Skin epidermis (tissue), 12 donors: ENCODE measurements around the gene PPM1H.

Source experiments
- H3K27ac ChIP-seq, 21 experiments: fragments of 200-600 bp; sonication (generic) in 11 of 21; one replicate each; pipeline ENCODE4 v1.5.0; 2020; ENCODE audit warnings: mild to moderate bottlenecking in 3 of 21, inconsistent platforms in 2 of 21, moderate library complexity in 2 of 21
- H3K4me3 ChIP-seq, 7 experiments: fragments of 200-600 bp; sonication (generic) in 2 of 7; one replicate each; pipeline ENCODE4 v1.5.0; 2020; ENCODE audit warnings: inconsistent platforms in 2 of 7, mild to moderate bottlenecking in 2 of 7, moderate library complexity in 1 of 7

Gene PPM1H

DNA sequence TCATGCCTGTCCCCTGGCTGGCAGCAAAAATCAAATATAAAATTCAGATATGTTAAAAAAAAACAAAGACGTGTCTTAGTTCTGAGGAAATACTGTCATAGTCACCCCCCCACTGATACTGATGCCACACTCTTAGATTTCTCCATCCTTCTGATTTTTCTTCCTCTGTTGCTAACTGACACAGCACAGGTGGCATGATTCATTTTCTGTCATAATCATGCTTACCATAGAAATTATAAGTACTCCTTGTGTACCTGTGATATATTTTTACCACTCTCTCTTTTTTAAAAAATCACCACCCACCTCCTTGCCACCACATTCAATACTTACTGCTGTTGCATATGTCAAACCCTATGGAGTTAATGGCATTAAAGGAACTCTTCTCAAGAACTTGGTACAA is 209.2 kb downstream of the PPM1H start:
- Histone ChIP-seq H3K4me3 (no peak overlapping the region), H3K27ac (peak overlapping the region in 2 of 21 experiments; percentile 64 to 80)

GRCh38 chr12:62724947-62725451 is 210.0 kb downstream of the PPM1H start:
- Histone ChIP-seq H3K4me3 (no peak overlapping the region), H3K27ac (peak overlapping the region in 9 of 21 experiments; percentile 9 to 80 (median 64))

DNA sequence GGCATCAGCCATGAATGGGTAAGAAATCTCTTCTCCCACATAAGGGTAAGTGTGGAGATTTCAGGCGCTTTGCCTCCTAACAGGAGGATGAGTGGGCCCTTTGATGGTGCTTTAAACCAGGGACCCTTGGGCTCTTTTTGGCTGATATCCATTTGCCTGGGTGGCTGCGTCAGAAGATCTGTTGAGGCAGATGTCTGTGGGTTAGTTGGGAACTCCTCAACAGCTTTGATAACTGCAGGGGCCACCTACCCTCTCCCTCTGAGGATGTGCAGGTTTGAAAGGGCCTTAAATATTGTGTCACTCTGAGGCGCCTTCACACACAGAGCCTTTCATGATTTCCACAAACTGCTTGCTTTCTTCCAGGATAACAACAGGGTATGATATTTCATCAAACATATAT is 210.7 kb downstream of the PPM1H start:
- H3K27ac ChIP-seq = peak overlapping the region in 20 of 21 experiments; percentile 12 to 80 (median 59)

DNA sequence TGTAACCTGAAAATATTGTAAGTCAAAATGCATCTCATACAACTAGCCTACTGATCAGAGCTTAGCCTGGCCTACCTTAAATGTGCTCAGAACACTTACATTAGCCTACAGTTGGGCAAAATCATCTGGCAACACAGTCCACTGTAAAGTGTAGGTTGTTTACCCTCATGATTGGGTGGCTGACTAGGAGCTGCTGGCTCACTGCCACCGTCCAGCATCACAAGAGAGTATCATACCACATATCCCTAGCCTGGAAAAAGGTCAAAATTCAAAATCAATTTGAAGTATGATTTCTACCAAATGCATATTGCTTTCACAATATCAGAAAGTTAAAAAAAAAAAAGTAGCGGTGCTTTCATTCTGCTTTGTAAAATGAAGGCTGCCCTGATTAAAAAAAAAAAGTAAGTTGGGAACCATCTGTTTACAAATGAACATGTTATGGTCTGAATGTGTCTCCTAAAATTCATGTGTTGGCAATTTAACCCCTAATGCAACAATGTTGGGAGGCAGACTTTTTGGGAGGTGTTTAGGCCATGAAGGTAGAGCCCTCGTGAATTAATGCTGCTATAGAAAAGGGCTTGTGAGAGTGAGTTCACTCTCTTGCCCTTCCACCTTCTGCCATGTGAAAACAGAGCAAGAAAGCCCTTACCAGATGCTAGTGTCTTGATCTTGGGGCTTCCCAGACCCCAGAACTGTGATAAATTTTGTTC is 211.8 kb downstream of the PPM1H start:
- peak overlapping the region in 3 of 21 experiments; percentile 54 to 80 (median 59) for H3K27ac ChIP-seq

More for the DNA sequence above, 210.7 kb downstream of the PPM1H start:
- H3K4me3 ChIP-seq = no peak overlapping the region

DNA sequence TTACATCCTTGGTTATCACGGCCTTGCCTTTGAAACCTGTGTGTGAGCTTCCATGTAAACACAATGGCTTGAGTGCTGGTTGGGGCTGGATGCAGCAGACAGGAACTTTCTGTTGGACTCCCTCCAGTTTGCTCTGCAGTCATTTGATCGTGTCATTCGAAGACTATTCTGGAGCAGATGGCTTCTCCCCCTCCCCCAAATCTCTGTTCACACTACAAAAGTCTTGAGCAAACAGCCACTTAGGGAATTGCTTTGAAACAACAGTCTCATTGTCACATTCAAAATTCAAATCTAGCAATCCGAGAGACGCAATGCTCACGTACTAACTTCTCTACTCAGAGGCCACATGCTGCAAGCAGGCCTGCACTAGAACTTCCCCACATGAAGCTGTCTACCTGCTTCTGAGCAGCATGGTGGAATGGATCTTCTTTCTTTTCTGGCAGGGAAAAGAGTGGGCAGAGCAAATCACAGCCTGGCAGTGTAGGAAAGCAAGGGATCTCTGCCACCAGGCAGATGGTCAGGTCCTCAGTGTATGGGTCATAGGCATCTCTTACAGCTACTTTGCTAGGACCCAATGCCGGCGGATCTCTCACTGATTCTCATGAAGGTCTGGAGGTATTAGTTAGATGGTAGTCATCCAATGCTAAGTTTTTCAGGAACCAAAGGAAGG is 214.2 kb downstream of the PPM1H start:
- Histone ChIP-seq H3K4me3 (no peak overlapping the region), H3K27ac (peak overlapping the region in 11 of 21 experiments; percentile 2 to 56 (median 33))

More for the DNA sequence above, 211.8 kb downstream of the PPM1H start:
- H3K4me3 ChIP-seq = no peak overlapping the region

DNA sequence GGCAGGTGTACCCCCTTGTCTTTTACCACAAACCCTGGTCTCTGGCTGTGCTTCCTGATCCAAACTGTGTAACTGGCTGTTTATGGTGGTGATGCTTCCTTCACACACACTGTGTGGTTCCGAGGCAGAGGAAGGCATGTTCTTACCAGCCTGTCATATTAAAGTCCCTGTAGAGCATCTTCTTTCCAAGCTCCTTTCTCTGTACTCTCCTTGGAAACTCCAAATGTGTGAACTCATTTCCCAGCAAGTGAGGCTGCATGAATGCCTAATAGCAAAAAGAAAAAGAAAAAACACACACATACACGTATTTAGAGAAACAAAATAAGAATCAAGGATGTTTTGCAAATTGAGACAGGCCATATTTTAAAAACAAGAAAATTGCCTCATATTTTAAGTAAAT is 214.9 kb downstream of the PPM1H start:
- H3K4me3 ChIP-seq = no peak overlapping the region
- peak overlapping the region in 5 of 21 experiments; percentile 2 to 35 (median 28) for H3K27ac ChIP-seq

GRCh38 chr12:62718762-62719426 is 216.1 kb downstream of the PPM1H start:
- Histone ChIP-seq H3K4me3 (no peak overlapping the region), H3K27ac (no peak overlapping the region)

DNA sequence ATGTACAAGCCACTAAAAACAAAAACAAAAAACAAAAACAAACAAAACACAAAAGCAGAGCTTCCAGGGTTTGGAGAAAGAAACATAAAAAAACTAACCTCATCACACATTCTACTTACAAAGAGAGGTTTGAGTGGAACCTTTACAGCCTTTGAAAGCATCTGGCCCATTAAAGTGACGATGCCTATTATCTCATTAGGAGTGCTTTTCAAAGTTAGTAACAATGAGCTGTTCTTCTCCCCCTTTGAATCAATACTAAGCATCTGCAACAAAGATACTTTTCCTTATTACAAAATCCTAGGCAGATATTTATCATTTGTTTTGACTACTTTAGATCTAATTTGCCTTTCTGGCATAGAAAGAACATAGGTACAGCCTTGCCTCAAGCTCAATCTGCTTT is 217.3 kb downstream of the PPM1H start:
- Histone ChIP-seq H3K27ac (no peak overlapping the region), H3K4me3 (no peak overlapping the region)

- Histone ChIP-seq H3K4me3 (no peak overlapping the region), H3K27ac (no peak overlapping the region)
Observed at GRCh38 chr12:62716866-62717525, 218.0 kb downstream of the PPM1H start.

GRCh38 chr12:62716037-62716436 is 218.9 kb downstream of the PPM1H start:
- Histone ChIP-seq H3K4me3 (no peak overlapping the region), H3K27ac (no peak overlapping the region)

DNA sequence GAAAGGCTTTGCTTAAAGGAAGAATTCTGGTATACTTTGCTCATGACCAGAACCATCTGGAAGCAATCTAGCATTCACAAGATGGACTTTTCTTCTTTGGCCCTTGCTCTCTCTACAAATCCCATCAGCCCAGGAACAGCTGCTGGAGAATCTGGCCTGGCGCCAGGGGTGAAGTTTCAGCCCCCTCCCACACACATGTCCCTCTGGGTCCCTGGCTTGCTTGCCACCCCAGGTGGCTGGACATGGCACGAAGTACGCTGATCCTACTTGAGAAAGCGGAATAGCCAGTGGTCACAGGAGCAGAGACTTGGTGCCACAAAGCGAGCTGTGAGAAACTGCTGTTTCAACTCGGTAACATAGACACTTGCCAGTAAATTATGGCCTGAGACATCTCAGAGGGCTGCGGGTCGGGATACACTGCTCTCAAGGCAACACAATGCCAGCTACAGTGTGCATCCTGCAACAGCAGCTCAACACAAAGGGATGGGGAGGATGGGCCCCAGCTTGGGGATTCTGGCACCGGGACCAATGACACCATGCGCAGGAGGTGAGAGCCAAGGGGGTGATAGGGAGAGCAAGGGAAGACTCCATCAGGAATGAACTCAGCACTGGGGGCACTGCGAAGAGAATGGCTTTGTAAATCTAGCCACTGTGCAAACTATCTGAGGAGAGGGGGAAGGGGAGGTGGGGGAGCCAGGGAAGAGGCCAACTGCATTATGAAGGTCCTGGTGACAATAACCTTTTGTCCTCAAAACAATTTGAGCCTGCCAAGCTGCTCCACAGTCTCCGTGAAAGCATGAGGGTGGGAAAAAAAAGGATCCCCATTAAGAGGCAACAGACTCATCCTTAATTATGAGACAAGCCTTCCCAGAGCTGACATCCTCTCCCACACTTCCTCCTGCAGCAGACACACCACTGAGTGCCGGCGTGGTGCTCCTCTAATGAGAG is 219.9 kb downstream of the PPM1H start:
- no peak overlapping the region for H3K4me3 ChIP-seq
- H3K27ac ChIP-seq = peak overlapping the region in 14 of 21 experiments; percentile 0 to 78 (median 31)

- peak overlapping the region in 14 of 21 experiments; percentile 0 to 78 (median 38) for H3K27ac ChIP-seq
- no peak overlapping the region for H3K4me3 ChIP-seq
Observed at GRCh38 chr12:62714181-62714773, 220.7 kb downstream of the PPM1H start.

GRCh38 chr12:62713723-62714122 is 221.2 kb downstream of the PPM1H start:
- no peak overlapping the region for H3K4me3 ChIP-seq
- H3K27ac ChIP-seq = peak overlapping the region in 7 of 21 experiments; percentile 6 to 69 (median 35)

GRCh38 chr12:62712681-62713573 is 222.0 kb downstream of the PPM1H start:
- Histone ChIP-seq H3K27ac (peak overlapping the region in 5 of 21 experiments; percentile 16 to 69 (median 35)), H3K4me3 (no peak overlapping the region)

- no peak overlapping the region for H3K4me3 ChIP-seq
- H3K27ac ChIP-seq = no peak overlapping the region
Observed at GRCh38 chr12:62711631-62712241, 223.2 kb downstream of the PPM1H start.

DNA sequence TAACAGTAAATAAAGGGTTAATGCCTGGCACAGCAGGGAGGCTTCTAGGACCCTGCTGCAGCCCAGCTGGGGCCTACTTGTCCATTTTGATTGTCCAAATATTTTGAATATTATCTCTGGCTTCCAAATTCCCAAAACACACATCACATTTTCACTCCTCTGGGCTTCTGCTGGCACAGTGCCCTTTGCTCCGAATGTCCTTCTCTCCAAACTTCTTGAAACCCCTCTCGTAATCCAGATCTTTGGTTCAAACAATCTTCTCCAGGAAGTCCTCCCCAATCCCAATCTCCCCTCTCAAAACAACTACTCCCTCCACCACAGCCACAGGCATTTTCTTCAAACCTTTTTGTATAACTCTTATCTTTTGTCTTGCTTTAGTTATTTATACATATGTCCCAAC is 225.6 kb downstream of the PPM1H start:
- Histone ChIP-seq H3K27ac (no peak overlapping the region), H3K4me3 (no peak overlapping the region)

- Histone ChIP-seq H3K4me3 (no peak overlapping the region), H3K27ac (no peak overlapping the region)
Observed at GRCh38 chr12:62707939-62708338, 227.0 kb downstream of the PPM1H start.
